Neural progenitor cell (in vitro differentiated cells): ENCODE data around the gene SLC43A3.

ENCODE experiments used
- CTCF ChIP-seq: fragments of 200-600 bp; sonication (generic); IDR thresholded peaks from 2 replicates; pipeline ENCODE4 v1.5.1; 2017; ENCODE audit warnings: antibody characterized with exemption, mild to moderate bottlenecking
- EZH2 ChIP-seq: fragments of 200-600 bp; sonication (generic); IDR thresholded peaks from 2 replicates; pipeline ENCODE4 v1.6.1; 2017; ENCODE audit warnings: antibody characterized with exemption, mild to moderate bottlenecking, moderate library complexity

GRCh38 chr11:57360991-57361390 is 65.9 kb downstream of the SLC43A3 start:
- TF ChIP-seq CTCF (no peak), EZH2 (no peak)
